Fibroblast of lung (primary cell): Measurements from ENCODE around the gene SLC25A25.

Source experiments
- CTCF ChIP-seq, 2 donors: IDR thresholded peaks in 1 of 2; conservative IDR thresholded peaks in 1 of 2; 1 replicate in 1 of 2; 2 replicates in 1 of 2; pipeline ENCODE4 v1.5.1; 2011 to 2012; ENCODE audit warnings: low read length in 2 of 2, control low read depth in 1 of 2, inconsistent platforms in 1 of 2, low read depth in 1 of 2, mild to moderate bottlenecking in 1 of 2
- EZH2 ChIP-seq: IDR thresholded peaks from 2 replicates; pipeline ENCODE4 v1.5.1; 2012; ENCODE audit warnings: low read length, control low read depth, mild to moderate bottlenecking; ENCODE audit errors: missing control alignments

GRCh38 chr9:128116104-128117083 lies 48.4 kb downstream of the SLC25A25 start:
- TF ChIP-seq CTCF (conservative IDR thresholded peaks at IDR 0.05 in 1 of 2, IDR thresholded peaks at IDR 0.05 in 1 of 2; ENCODE audit: low read depth in 1 of 2, low read length in 2 of 2) (no peak), EZH2 (no peak)
